Gastrocnemius medialis (tissue), 4 donors: ENCODE measurements around the gene NSMF. TPM values are rescaled to one million over a fixed set of nuclear protein-coding genes. Genes with fewer than 3 reads are reported as not detected.

Experiments used
- ATAC-seq, 2 donors: fragments of 150-250 bp; one replicate each; pipeline ENCODE4 v1.9.1; 2016
- DNase-seq, 2 donors: peaks; one replicate each; pipeline ENCODE4 v3.0.0-alpha.2; 2019
- H3K27ac ChIP-seq, 4 donors: fragments of 200-600 bp; sonication (generic); 1 replicate in 1 of 4; 2 replicates in 3 of 4; pipeline ENCODE4 v1.5.1; 2016 to 2018; ENCODE audit warnings: mild to moderate bottlenecking in 2 of 4, moderate library complexity in 1 of 4
- H3K27me3 ChIP-seq, 3 donors: fragments of 200-600 bp; sonication (generic) in 2 of 3; 1 replicate in 1 of 3; 2 replicates in 2 of 3; pipeline versions ENCODE4 v1.5.1 to v1.6.0; 2016 to 2019; ENCODE audit warnings: mild to moderate bottlenecking in 1 of 3, moderate library complexity in 1 of 3
- H3K36me3 ChIP-seq, 2 donors: fragments of 200-600 bp; sonication (generic) in 1 of 2; one replicate each; pipeline ENCODE4 v1.5.1; 2017 to 2018
- H3K4me1 ChIP-seq, 2 donors: fragments of 200-600 bp; sonication (generic) in 1 of 2; one replicate each; pipeline ENCODE4 v1.5.1; 2016 to 2017; ENCODE audit warnings: mild to moderate bottlenecking in 2 of 2
- H3K4me3 ChIP-seq, 4 donors: fragments of 200-600 bp; sonication (generic) in 3 of 4; 1 replicate in 1 of 4; 2 replicates in 3 of 4; pipeline ENCODE4 v1.5.1; 2016 to 2019; ENCODE audit warnings: mild to moderate bottlenecking in 2 of 4
- H3K9me3 ChIP-seq, 3 donors: fragments of 200-600 bp; sonication (generic) in 2 of 3; 1 replicate in 1 of 3; 2 replicates in 2 of 3; pipeline ENCODE4 v1.5.1; 2016 to 2019
- POLR2A ChIP-seq, 2 donors: fragments of 450-650 bp; IDR thresholded peaks; one replicate each; pipeline ENCODE4 v1.6.1; 2017; ENCODE audit warnings: antibody characterized with exemption in 2 of 2, mild to moderate bottlenecking in 2 of 2, moderate library complexity in 2 of 2
- in situ Hi-C, 4 donors: fragments of 200-750 bp; cut with MboI; loops; one replicate each; pipeline versions ENCODE4 v1.15.0 to v1.8.0; 2017; ENCODE audit warnings: low sequenced_read_pairs in 4 of 4
- intact Hi-C: fragments of 100-400 bp; cut with DNase I; formaldehyde crosslinking; loops from one replicate; pipeline ENCODE4 v1.15.1; 2023; ENCODE audit warnings: low total_unique reads
- total RNA-seq, 4 donors: library from RNA; depleted of rRNA; stranded (reverse); fragments of >200 nt; gene quantifications; one replicate each; pipeline versions ENCODE4 v1.1.0 to v1.2.3, GENCODE V29; 2016
- TF ChIP-seq, protein P1 (sequence below), 5 experiments: fragments of 450-650 bp in 3 of 5; fragments of 200-600 bp in 2 of 5; sonication (generic) in 2 of 5; IDR thresholded peaks in 4 of 5; conservative IDR thresholded peaks in 1 of 5; 1 replicate in 4 of 5; 2 replicates in 1 of 5; pipeline ENCODE4 v1.5.1; 2016 to 2019; ENCODE audit warnings: antibody characterized with exemption in 5 of 5, mild to moderate bottlenecking in 3 of 5, moderate library complexity in 3 of 5

NSMF gene
- total RNA-seq, 4 donors from 2014 or later = 4.4 to 8.4 (median 7.1) TPM

GRCh38 chr9:137433916-137434431 lies 25.2 kb downstream of the NSMF start:
- Histone ChIP-seq H3K4me3 (no peak overlapping the region), H3K27ac (no peak overlapping the region), H3K27me3 (peaks cover 11 to 19% (median 17%) of the 10 kb centered on the region in 3 donors), H3K9me3 (no peaks in the 10 kb centered on the region), H3K36me3 (no peaks in the 10 kb centered on the region), H3K4me1 (peaks cover 0 to 8% of the 10 kb centered on the region in 2 donors)
- DNase-seq (no peak), ATAC-seq (no peak)
- TF ChIP-seq, protein P1, sequence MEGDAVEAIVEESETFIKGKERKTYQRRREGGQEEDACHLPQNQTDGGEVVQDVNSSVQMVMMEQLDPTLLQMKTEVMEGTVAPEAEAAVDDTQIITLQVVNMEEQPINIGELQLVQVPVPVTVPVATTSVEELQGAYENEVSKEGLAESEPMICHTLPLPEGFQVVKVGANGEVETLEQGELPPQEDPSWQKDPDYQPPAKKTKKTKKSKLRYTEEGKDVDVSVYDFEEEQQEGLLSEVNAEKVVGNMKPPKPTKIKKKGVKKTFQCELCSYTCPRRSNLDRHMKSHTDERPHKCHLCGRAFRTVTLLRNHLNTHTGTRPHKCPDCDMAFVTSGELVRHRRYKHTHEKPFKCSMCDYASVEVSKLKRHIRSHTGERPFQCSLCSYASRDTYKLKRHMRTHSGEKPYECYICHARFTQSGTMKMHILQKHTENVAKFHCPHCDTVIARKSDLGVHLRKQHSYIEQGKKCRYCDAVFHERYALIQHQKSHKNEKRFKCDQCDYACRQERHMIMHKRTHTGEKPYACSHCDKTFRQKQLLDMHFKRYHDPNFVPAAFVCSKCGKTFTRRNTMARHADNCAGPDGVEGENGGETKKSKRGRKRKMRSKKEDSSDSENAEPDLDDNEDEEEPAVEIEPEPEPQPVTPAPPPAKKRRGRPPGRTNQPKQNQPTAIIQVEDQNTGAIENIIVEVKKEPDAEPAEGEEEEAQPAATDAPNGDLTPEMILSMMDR (IDR thresholded peaks at IDR 0.05 in 4 of 5, conservative IDR thresholded peaks at IDR 0.05 in 1 of 5) = no peak
- TF ChIP-seq POLR2A (IDR thresholded peaks at IDR 0.05) = no peak
- in situ Hi-C loops (no loop called here), intact Hi-C loops (no loop called here)

- no peak for DNase-seq
- no peak for TF ChIP-seq POLR2A (IDR thresholded peaks at IDR 0.05)
- TF ChIP-seq, protein P1 (IDR thresholded peaks at IDR 0.05 in 4 of 5, conservative IDR thresholded peaks at IDR 0.05 in 1 of 5) = no peak
- in situ Hi-C loops = no loop called here
- no peaks in the 10 kb centered on the region for H3K36me3 ChIP-seq
- no peak for ATAC-seq
- H3K27ac ChIP-seq = no peak overlapping the region
- peaks cover 0 to 8% of the 10 kb centered on the region in 2 donors for H3K4me1 ChIP-seq
- no peaks in the 10 kb centered on the region for H3K9me3 ChIP-seq
- intact Hi-C loops = no loop called here
- H3K27me3 ChIP-seq = peaks cover 11 to 15% (median 14%) of the 10 kb centered on the region in 3 donors
- H3K4me3 ChIP-seq = no peak overlapping the region
Measured at GRCh38 chr9:137433349-137433915, 25.7 kb downstream of the NSMF start.

DNA sequence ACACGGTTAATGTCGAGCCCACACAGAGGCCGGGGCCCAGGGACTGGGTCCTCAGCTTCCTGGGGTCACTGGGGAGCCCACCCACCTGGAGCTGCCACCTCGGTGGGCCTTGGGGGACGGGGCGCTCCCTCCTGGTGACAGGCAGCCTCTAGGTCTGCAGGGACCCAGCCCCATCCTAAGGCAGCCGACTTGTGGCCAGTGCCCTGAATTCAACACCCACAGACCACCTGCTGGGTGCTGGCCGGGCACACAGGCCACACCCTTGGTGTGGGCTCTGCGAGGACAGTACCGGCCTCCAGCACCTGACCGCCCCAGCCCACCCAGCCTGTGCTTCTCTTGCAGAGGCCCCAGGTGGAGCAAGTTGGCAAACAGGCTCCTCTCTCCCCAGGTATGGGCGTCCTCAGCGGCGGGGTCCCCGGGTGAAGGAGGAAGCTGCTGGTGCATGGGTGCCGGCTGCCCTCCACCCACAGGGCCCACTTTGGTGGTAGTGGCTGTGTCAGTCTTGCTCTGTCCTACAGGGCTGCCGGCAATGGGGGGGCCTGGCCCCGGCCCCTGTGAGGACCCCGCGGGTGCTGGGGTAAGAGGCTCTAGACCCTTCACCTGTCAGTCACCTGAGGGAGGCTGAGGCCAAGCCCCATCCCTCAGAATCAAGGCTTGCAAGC lies 26.3 kb downstream of the NSMF start:
- in situ Hi-C loops = no loop called here
- H3K27ac ChIP-seq = no peak overlapping the region
- H3K4me1 ChIP-seq = peaks cover 0 to 8% of the 10 kb centered on the region in 2 donors
- H3K4me3 ChIP-seq = no peak overlapping the region
- no peak for TF ChIP-seq POLR2A (IDR thresholded peaks at IDR 0.05)
- TF ChIP-seq, protein P1 (IDR thresholded peaks at IDR 0.05 in 4 of 5, conservative IDR thresholded peaks at IDR 0.05 in 1 of 5) = no peak
- no peak for DNase-seq
- H3K27me3 ChIP-seq = peaks cover 8 to 12% (median 11%) of the 10 kb centered on the region in 3 donors
- intact Hi-C loops = no loop called here
- no peaks in the 10 kb centered on the region for H3K36me3 ChIP-seq
- no peak for ATAC-seq
- H3K9me3 ChIP-seq = no peaks in the 10 kb centered on the region

DNA sequence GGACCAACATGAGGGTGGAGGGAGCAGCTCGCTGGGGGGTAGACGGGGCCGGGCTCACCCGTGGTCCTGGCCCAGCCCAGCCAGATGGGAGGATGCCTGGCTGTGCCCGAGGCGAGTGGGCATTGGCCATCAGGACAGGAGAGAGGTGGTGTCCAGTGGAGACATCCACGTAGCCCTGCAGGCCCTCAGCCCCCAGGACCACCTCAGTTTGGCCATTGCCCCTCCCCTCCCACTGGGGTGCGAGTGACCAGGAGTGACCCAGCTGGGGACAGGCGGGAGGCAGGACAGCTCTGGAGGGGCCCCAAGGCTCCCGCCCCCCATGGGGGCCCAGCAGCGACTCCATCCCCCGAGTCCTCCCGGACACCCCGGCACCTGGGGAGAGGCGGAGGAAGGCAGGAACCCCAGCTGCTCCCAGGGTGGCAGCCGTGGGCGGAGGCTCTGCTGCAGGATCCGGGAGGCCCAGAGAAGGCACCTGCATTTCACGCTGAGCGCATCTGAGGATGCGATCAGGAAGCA lies 27.7 kb downstream of the NSMF start:
- H3K27ac ChIP-seq = no peak overlapping the region
- intact Hi-C loops (no loop called here), in situ Hi-C loops (no loop called here)
- H3K36me3 ChIP-seq = no peaks in the 10 kb centered on the region
- H3K9me3 ChIP-seq = no peaks in the 10 kb centered on the region
- TF ChIP-seq, protein P1 (IDR thresholded peaks at IDR 0.05 in 4 of 5, conservative IDR thresholded peaks at IDR 0.05 in 1 of 5) = no peak
- no peak for TF ChIP-seq POLR2A (IDR thresholded peaks at IDR 0.05)
- ATAC-seq = no peak
- H3K4me3 ChIP-seq = no peak overlapping the region
- peaks cover 0 to 6% of the 10 kb centered on the region in 2 donors for H3K4me1 ChIP-seq
- no peak for DNase-seq
- H3K27me3 ChIP-seq = peaks cover 0 to 3% (median 0%) of the 10 kb centered on the region in 3 donors
